ENCODE measurements around the gene MEI1.
A peak's percentile ranks its signal among the peaks of the same experiment; 100 is the strongest.

Gene MEI1

DNA sequence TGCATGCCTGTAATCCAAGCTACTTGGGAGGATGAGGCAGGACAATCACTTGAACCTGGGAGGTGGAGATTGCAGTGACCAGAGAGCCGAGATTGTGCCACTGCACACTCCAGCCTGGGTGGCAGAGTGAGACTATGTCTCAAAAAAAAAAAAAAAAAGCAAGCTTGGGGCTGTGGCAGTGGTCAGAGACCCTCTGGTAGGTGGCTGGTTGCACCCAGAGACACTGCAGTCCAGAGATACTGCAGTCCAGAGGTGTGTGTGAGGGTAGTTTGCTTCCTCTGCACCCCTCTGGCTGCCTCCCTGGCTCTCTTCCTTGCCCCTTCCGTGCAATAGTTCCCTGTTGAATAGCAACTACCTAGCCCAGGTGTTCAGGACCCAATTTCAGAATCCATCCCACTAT, 99.4 kb downstream of the MEI1 start:
- no peaks in the 10 kb centered on the region for H3K9me3 ChIP-seq (ENCODE audit: low read length)
- H3K27me3 ChIP-seq (ENCODE audit: control insufficient read depth in 1 of 2, insufficient read depth in 2 of 2, low read length in 2 of 2), result no peaks in the 10 kb centered on the region
- H3K9ac ChIP-seq (ENCODE audit: low read length), result no peak overlapping the region
- H3K4me1 ChIP-seq (ENCODE audit: insufficient read depth, low read length), result peaks cover 19% of the 10 kb centered on the region
- H3K27ac ChIP-seq (ENCODE audit: low read depth, low read length), result no peak overlapping the region
- H3K4me3 ChIP-seq (ENCODE audit: low read depth in 1 of 2, low read length in 2 of 2), result no peak overlapping the region
- H3K36me3 ChIP-seq (ENCODE audit: insufficient read depth, low read length), result no peaks in the 10 kb centered on the region

DNA sequence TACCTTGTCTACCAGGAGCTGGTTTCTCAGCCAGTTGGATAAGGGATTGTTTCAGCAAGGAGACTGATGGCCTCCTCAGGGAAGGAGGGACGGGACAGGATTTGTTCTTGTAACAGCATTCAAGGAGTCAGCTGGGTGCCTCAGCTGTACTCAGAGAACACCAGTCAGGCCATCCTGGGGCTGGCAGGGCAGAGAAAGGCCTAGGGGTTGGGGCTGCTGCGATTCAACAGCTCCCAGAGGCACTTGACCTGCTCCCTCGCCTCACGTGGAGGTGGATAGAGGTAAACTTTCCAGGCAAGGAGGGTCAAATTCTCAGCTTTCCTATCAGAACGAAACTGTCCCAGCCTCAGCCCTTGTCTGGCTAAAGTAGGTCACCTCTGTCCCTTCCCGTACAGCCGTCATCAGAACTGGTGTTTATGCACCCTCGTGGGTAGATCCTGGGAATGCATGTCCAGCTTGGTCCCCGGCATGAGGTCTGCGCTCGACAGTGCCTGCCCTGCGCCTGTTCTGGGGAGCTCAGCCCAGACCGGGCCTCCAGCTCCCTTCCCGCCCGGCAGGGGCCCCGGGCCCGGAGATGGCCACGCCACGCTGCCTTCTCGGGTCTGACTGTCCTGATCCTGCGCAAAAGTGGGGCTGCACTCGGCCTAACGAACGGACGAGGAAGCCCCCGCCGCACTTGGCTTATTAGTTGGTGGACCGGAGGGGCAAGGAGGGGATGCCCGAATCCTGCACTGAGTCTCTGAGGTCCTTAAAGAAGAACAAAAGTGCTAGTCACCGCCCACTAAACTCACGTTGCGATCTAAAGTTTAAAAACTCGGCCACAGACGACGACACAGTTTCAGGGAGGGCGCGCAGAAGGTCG, 100.4 kb downstream of the MEI1 start:
- no peaks in the 10 kb centered on the region for H3K27me3 ChIP-seq (ENCODE audit: control insufficient read depth in 1 of 2, insufficient read depth in 2 of 2, low read length in 2 of 2)
- peak overlapping the region; percentile 90 for H3K9ac ChIP-seq (ENCODE audit: low read length)
- peak overlapping the region; percentile 82 for H3K27ac ChIP-seq (ENCODE audit: low read depth, low read length)
- peak overlapping the region; percentile 89 to 97 for H3K4me3 ChIP-seq (ENCODE audit: low read depth in 1 of 2, low read length in 2 of 2)
- H3K36me3 ChIP-seq (ENCODE audit: insufficient read depth, low read length), result no peaks in the 10 kb centered on the region
- no peaks in the 10 kb centered on the region for H3K9me3 ChIP-seq (ENCODE audit: low read length)
- H3K4me1 ChIP-seq (ENCODE audit: insufficient read depth, low read length), result peaks cover 19% of the 10 kb centered on the region

DNA sequence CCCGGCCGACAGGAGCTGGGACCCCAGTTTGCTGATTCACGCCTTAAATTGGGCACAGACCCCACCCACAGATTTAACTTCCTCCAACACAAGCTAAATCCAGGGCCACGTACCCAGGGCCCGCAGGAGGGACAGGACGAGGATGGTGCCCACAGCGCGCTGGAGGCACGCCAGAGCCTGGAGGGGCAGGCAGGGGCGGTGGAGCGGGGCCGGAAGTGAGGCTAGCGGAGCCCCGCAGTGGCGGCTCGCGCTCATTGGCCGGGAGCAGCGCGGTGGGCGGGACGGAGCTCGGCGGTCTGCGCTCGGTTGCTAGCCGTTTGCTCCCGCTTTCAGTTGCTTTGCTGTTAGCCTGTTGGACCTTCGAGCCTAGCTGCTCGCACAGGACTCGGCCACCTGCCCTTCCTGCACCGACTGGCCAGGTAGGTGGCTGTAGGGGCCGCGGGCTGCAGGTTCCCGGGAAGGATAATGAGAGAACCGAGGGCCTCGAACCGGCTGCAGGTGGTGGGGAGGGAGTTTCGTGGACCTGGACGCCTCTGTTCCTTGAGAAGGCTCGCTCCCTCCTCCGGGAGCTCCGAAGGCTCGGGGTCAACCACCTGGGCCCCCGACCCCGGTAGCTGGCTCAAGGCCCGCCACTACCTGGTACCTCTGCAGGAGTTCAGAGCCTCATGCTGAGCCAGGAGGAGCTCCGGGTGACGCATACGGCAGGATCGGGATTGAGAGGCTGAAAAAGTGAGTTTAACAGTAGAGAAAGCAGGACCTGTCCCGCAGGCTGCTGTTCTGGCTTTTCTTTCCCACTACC, 101.2 kb downstream of the MEI1 start, which contains the start of gene CCDC134:
TSS of gene CCDC134 (plus strand) at position 332 of the 799 bp plus-strand sequence. CDS start 8,212 bp downstream, outside the sequence.
- Histone ChIP-seq H3K4me1 (ENCODE audit: insufficient read depth, low read length) (peaks cover 19% of the 10 kb centered on the region), H3K36me3 (ENCODE audit: insufficient read depth, low read length) (no peaks in the 10 kb centered on the region), H3K9me3 (ENCODE audit: low read length) (no peaks in the 10 kb centered on the region), H3K27ac (ENCODE audit: low read depth, low read length) (peak within 1 kb of the TSS; percentile 82), H3K27me3 (ENCODE audit: control insufficient read depth in 1 of 2, insufficient read depth in 2 of 2, low read length in 2 of 2) (no peaks in the 10 kb centered on the region), H3K4me3 (ENCODE audit: low read depth in 1 of 2, low read length in 2 of 2) (peak within 1 kb of the TSS; percentile 89 to 97), H3K9ac (ENCODE audit: low read length) (peak within 1 kb of the TSS; percentile 90)

DNA sequence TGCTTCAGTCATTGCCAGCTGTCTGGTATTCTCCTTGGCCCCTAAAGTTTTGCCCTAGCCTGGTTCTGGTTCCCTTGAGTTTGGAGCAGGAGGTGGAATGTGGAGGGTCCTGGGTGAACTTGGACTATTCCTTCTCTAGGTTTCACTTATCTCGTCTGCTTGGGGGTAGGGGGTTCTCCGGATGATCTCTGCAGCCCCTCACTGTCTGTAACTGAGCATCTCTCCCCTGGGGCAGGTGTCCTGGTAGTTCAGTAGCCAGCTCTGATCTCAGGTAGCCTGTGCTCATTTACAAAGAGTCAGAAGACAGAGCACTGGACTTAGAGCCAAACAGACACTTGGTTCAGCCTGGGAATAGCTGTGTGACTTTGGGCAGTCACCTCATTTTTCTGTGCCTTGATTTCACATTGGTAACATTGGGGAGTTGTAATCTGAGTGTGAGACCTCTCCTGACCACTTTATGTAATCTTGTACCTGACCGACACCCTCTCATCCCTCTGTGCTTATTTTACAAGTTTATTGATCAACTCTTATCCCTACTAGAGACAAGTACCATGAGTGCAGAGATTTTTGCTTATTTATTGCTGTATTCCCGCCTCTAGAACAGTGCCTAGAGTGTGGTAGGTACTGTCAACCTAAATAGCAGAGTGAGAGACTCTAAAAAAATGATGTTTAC, 102.0 kb downstream of the MEI1 start:
- H3K27me3 ChIP-seq (ENCODE audit: control insufficient read depth in 1 of 2, insufficient read depth in 2 of 2, low read length in 2 of 2), result no peaks in the 10 kb centered on the region
- H3K9ac ChIP-seq (ENCODE audit: low read length), result peak overlapping the region; percentile 50
- H3K9me3 ChIP-seq (ENCODE audit: low read length), result no peaks in the 10 kb centered on the region
- peak overlapping the region; percentile 89 to 97 for H3K4me3 ChIP-seq (ENCODE audit: low read depth in 1 of 2, low read length in 2 of 2)
- H3K27ac ChIP-seq (ENCODE audit: low read depth, low read length), result no peak overlapping the region
- peaks cover 19% of the 10 kb centered on the region for H3K4me1 ChIP-seq (ENCODE audit: insufficient read depth, low read length)
- H3K36me3 ChIP-seq (ENCODE audit: insufficient read depth, low read length), result no peaks in the 10 kb centered on the region

DNA sequence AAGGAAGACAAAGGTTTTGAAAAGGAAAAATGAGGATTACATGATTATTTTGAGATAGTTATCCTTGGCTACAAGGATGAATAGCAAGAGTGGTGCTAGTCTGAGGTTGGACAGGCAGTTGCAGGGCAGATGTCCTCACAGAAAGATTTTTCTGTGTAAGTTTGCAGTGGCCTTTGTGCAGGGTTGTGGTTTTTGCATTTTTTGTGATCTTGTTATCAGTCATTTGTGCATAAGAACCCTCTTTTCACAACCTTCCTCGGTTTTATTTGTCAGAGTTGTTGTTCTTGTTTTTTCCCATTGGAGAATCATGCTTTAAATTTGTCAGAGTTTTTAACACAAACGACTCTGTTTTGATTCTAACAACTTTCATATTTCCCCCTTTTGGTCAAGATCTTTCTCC, 102.6 kb downstream of the MEI1 start:
- H3K4me1 ChIP-seq (ENCODE audit: insufficient read depth, low read length), result peaks cover 19% of the 10 kb centered on the region
- no peaks in the 10 kb centered on the region for H3K27me3 ChIP-seq (ENCODE audit: control insufficient read depth in 1 of 2, insufficient read depth in 2 of 2, low read length in 2 of 2)
- no peaks in the 10 kb centered on the region for H3K36me3 ChIP-seq (ENCODE audit: insufficient read depth, low read length)
- H3K9me3 ChIP-seq (ENCODE audit: low read length), result no peaks in the 10 kb centered on the region
- no peak overlapping the region for H3K27ac ChIP-seq (ENCODE audit: low read depth, low read length)
- H3K4me3 ChIP-seq (ENCODE audit: low read depth in 1 of 2, low read length in 2 of 2), result peak overlapping the region in 1 of 2 donors; percentile 97
- no peak overlapping the region for H3K9ac ChIP-seq (ENCODE audit: low read length)

DNA sequence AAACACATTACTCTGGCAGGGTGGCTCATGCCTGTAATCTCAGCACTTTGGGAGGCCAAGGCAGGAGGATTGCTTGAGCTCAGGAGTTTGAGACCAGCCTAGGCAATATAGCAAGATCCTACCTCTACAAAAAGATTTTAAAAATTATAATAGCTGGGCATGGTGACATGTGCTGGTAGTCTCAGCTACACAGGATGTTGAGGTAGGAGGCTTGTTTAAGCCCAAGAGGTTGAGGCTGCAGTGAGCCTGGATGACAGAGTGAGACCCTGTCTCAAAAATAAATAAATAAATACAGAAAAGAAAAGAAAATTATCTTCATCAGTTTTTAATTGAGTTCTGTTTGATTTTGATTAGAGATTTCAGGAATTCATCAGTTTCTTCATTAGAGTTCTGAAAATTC, 106.3 kb downstream of the MEI1 start:
- no peak overlapping the region for H3K4me3 ChIP-seq (ENCODE audit: low read depth in 1 of 2, low read length in 2 of 2)
- H3K9ac ChIP-seq (ENCODE audit: low read length), result no peak overlapping the region
- no peak overlapping the region for H3K27ac ChIP-seq (ENCODE audit: low read depth, low read length)
- H3K4me1 ChIP-seq (ENCODE audit: insufficient read depth, low read length), result peaks cover 10% of the 10 kb centered on the region
- H3K27me3 ChIP-seq (ENCODE audit: control insufficient read depth in 1 of 2, insufficient read depth in 2 of 2, low read length in 2 of 2), result no peaks in the 10 kb centered on the region
- H3K9me3 ChIP-seq (ENCODE audit: low read length), result no peaks in the 10 kb centered on the region
- peaks cover 8% of the 10 kb centered on the region for H3K36me3 ChIP-seq (ENCODE audit: insufficient read depth, low read length)

DNA sequence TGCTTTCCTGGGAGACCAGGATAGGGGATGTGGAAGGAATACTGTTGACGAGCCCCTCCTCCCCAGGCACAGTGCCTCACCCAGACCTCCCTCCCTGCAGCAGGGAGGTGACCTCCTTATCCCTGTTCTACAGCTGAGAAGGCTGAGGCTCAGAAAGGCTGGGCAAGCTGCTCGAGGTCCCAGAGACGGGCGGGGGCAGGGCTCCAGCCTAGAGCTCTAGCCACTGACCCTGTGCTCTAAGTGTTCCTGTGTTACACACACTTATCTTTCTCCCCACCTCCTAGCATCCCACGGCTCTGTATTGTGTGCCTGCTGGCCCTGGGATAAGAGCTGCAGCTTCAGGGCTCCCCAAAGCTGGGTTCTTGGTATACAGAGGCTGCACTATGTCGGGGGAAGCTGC, 109.1 kb downstream of the MEI1 start:
- H3K4me1 ChIP-seq (ENCODE audit: insufficient read depth, low read length), result no peaks in the 10 kb centered on the region
- no peak overlapping the region for H3K27ac ChIP-seq (ENCODE audit: low read depth, low read length)
- no peaks in the 10 kb centered on the region for H3K9me3 ChIP-seq (ENCODE audit: low read length)
- no peak overlapping the region for H3K4me3 ChIP-seq (ENCODE audit: low read depth in 1 of 2, low read length in 2 of 2)
- H3K36me3 ChIP-seq (ENCODE audit: insufficient read depth, low read length), result peaks cover 15% of the 10 kb centered on the region
- H3K27me3 ChIP-seq (ENCODE audit: control insufficient read depth in 1 of 2, insufficient read depth in 2 of 2, low read length in 2 of 2), result no peaks in the 10 kb centered on the region
- no peak overlapping the region for H3K9ac ChIP-seq (ENCODE audit: low read length)

DNA sequence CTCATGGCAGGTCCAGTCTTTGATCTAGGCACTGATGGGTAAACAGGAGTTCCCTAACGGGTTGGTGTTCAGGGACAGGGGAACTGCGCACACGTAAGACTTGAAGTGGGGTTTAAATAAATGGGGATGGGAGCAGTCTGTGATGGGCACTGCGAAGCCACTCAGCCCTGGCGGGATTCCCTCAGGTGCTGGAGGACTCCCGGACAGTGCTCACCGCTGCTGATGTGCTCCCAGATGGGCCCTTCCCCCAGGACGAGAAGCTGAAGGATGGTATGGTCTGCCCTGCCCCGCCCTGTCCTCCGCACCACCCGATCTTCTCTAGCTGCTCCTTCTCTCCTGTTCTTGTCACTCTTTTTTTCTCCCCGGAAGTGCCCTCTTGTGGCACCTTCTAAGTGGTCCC, 110.7 kb downstream of the MEI1 start:
- no peak overlapping the region for H3K9ac ChIP-seq (ENCODE audit: low read length)
- H3K36me3 ChIP-seq (ENCODE audit: insufficient read depth, low read length), result peaks cover 22% of the 10 kb centered on the region
- no peaks in the 10 kb centered on the region for H3K27me3 ChIP-seq (ENCODE audit: control insufficient read depth in 1 of 2, insufficient read depth in 2 of 2, low read length in 2 of 2)
- H3K4me3 ChIP-seq (ENCODE audit: low read depth in 1 of 2, low read length in 2 of 2), result no peak overlapping the region
- H3K27ac ChIP-seq (ENCODE audit: low read depth, low read length), result no peak overlapping the region
- H3K9me3 ChIP-seq (ENCODE audit: low read length), result no peaks in the 10 kb centered on the region
- no peaks in the 10 kb centered on the region for H3K4me1 ChIP-seq (ENCODE audit: insufficient read depth, low read length)

DNA sequence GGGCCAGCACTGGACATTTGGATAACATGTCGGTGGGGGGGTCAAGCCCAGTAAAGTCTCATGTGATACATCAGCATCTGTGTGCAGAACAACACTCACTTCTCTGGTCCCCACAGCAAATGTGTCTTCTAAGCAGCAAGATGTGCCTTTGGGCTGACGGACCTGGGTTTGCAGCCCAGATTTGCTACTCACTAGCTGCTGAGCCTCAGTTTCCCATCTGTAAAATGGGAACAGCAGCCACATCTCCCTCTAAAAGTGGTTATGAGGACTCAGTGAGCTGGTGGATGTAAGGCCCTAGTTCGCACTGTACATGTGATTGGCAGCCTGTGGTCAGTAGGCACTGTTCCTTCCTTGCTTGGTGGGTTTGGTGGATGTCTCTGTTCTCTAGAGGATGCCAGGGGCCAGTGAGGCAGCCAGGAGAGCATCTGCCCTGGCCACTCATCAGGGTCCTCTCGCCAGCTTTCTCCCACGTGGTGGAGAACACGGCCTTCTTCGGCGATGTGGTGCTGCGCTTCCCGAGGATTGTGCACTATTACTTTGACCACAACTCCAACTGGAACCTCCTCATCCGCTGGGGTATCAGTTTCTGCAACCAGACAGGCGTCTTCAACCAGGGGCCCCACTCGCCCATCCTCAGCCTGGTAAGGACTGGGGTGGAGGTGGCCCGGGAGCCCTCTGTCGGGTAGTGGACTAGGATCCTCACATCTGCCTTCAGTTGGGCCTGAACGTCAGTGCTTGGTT, 113.7 kb downstream of the MEI1 start:
- H3K36me3 ChIP-seq (ENCODE audit: insufficient read depth, low read length), result peaks cover 26% of the 10 kb centered on the region
- no peaks in the 10 kb centered on the region for H3K9me3 ChIP-seq (ENCODE audit: low read length)

DNA sequence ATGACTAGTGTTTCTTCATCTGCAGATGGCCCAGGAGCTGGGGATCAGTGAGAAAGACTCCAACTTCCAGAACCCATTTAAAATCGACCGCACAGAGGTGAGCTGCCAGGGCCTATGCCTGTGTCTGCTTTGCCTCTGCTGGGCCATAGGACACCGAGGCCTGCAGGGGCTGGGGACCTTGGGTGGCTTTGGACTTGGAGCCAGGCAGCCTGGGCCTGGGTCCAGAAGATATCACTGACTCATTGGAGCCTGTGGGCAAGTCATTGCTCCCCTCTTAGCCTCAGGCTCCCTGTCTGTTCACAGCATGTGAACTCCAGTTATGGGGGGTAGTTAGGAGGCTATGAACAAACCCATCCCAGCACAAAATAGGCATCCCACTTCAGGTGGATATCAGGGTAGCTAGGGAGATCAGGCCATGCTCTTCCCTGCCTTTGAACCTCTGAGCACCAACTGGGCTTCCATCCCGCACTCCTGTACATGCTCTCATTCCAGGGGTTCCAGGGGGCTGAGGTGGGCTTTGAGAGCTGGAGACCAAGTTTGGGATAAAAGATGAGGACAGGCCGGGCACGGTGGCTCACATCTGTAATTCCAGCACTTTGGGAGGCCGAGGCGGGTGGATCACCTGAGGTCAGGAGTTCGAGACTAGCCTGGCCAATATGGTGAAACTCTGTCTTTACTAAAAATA, 114.6 kb downstream of the MEI1 start:
- Histone ChIP-seq H3K4me3 (ENCODE audit: low read depth in 1 of 2, low read length in 2 of 2) (no peak overlapping the region), H3K27me3 (ENCODE audit: control insufficient read depth in 1 of 2, insufficient read depth in 2 of 2, low read length in 2 of 2) (no peaks in the 10 kb centered on the region), H3K4me1 (ENCODE audit: insufficient read depth, low read length) (no peaks in the 10 kb centered on the region), H3K27ac (ENCODE audit: low read depth, low read length) (no peak overlapping the region), H3K9ac (ENCODE audit: low read length) (no peak overlapping the region), H3K9me3 (ENCODE audit: low read length) (no peaks in the 10 kb centered on the region), H3K36me3 (ENCODE audit: insufficient read depth, low read length) (peaks cover 26% of the 10 kb centered on the region)

More for the DNA sequence above, 113.7 kb downstream of the MEI1 start:
- Histone ChIP-seq H3K4me3 (ENCODE audit: low read depth in 1 of 2, low read length in 2 of 2) (no peak overlapping the region), H3K9ac (ENCODE audit: low read length) (no peak overlapping the region), H3K4me1 (ENCODE audit: insufficient read depth, low read length) (no peaks in the 10 kb centered on the region), H3K27me3 (ENCODE audit: control insufficient read depth in 1 of 2, insufficient read depth in 2 of 2, low read length in 2 of 2) (no peaks in the 10 kb centered on the region), H3K27ac (ENCODE audit: low read depth, low read length) (no peak overlapping the region)
